Spleen (tissue), 11 donors: ENCODE measurements around the gene GM2A. TPM values are rescaled to one million over a fixed set of nuclear protein-coding genes. Genes with fewer than 3 reads are reported as not detected.
"Not testable (repeated sequence)": the region's sequence is repeated elsewhere in the genome, so short reads cannot be mapped to it uniquely, and the experiment has no call there.

Experiments used
- DNase-seq: peaks from one replicate; pipeline ENCODE4 v3.0.0-alpha.2; 2020
- H3K27ac ChIP-seq, 8 donors: fragments of 200-600 bp; sonication (generic) in 7 of 8; 1 replicate in 4 of 8; 2 replicates in 4 of 8; pipeline versions ENCODE4 v1.5.0 to v1.8.0; 2016 to 2021; ENCODE audit warnings: inconsistent platforms in 4 of 8, mild to moderate bottlenecking in 4 of 8, moderate library complexity in 1 of 8
- H3K27me3 ChIP-seq, 7 donors: fragments of 200-600 bp; sonication (generic) in 6 of 7; replicated peaks in 1 of 7; 1 replicate in 4 of 7; 2 replicates in 3 of 7; pipeline versions ENCODE4 v1.5.0 to v1.8.0; 2016 to 2021; ENCODE audit warnings: inconsistent platforms in 3 of 7, mild to moderate bottlenecking in 1 of 7
- H3K36me3 ChIP-seq, 6 donors: fragments of 200-600 bp; sonication (generic) in 5 of 6; 1 replicate in 4 of 6; 2 replicates in 2 of 6; pipeline versions ENCODE4 v1.5.0 to v1.8.0; 2016 to 2021; ENCODE audit warnings: inconsistent platforms in 2 of 6
- H3K4me1 ChIP-seq, 6 donors: fragments of 200-600 bp; sonication (generic) in 5 of 6; 1 replicate in 3 of 6; 2 replicates in 3 of 6; pipeline versions ENCODE4 v1.5.0 to v1.8.0; 2016 to 2021; ENCODE audit warnings: inconsistent platforms in 3 of 6
- H3K4me3 ChIP-seq, 8 donors: fragments of 200-600 bp; sonication (generic) in 7 of 8; 1 replicate in 4 of 8; 2 replicates in 4 of 8; pipeline versions ENCODE4 v1.5.0 to v1.8.0; 2016 to 2021; ENCODE audit warnings: inconsistent platforms in 4 of 8, mild to moderate bottlenecking in 4 of 8, moderate library complexity in 2 of 8
- H3K9me3 ChIP-seq, 8 donors: fragments of 200-600 bp; sonication (generic) in 7 of 8; 1 replicate in 4 of 8; 2 replicates in 4 of 8; pipeline versions ENCODE4 v1.5.0 to v1.8.0; 2016 to 2021; ENCODE audit warnings: inconsistent platforms in 4 of 8
- POLR2A ChIP-seq, 3 donors: fragments of 450-650 bp; IDR thresholded peaks; one replicate each; pipeline ENCODE4 v1.5.1; 2017; ENCODE audit warnings: antibody characterized with exemption in 3 of 3, mild to moderate bottlenecking in 1 of 3
- POLR2AphosphoS5 ChIP-seq, 3 donors: sonication (generic); formaldehyde crosslinking; IDR thresholded peaks; one replicate each; pipeline ENCODE4 v1.5.1; 2017; ENCODE audit warnings: antibody characterized with exemption in 3 of 3
- WGBS, 5 donors: extraction: QIAGEN DNeasy Blood & Tissue Kit in 3 of 5; methylation state at CpG; one replicate each; pipeline versions ENCODE4 v1.1.5 to v1.1.7; 2013 to 2018; 5-methylcytosine and 5-hydroxymethylcytosine counted together
- intact Hi-C: fragments of 100-400 bp; cut with DNase I; formaldehyde crosslinking; loops from one replicate; pipeline ENCODE4 v1.15.0; 2023; ENCODE audit warnings: low total_unique reads
- polyA plus RNA-seq, 3 donors: library from polyadenylated mRNA; stranded (reverse); fragments of 200-250 nt; gene quantifications; one replicate each; pipeline ENCODE4 v1.2.1, GENCODE V29; 2013
- total RNA-seq, 7 donors: library from RNA; depleted of rRNA in 3 of 7; stranded (reverse); fragments of >200 nt in 3 of 7; fragmentation: NEBNext Ultra II Directional in 4 of 7; extraction: Animal tissue kit (Norgen Biotek cat#: 25700) in 4 of 7; gene quantifications; one replicate each; pipeline versions ENCODE4 v1.1.0 to v1.2.1, GENCODE V29; 2016 to 2021
- TF ChIP-seq, protein P1 (sequence below), 11 experiments: fragments of 200-600 bp in 7 of 11; fragments of 450-650 bp in 4 of 11; sonication (generic) in 4 of 11; IDR thresholded peaks in 8 of 11; conservative IDR thresholded peaks in 3 of 11; 1 replicate in 7 of 11; 2 replicates in 4 of 11; pipeline versions ENCODE4 v1.4.0 to v1.8.0; 2016 to 2021; ENCODE audit warnings: antibody characterized with exemption in 11 of 11, inconsistent platforms in 4 of 11, mild to moderate bottlenecking in 1 of 11
- donor health status: healthy with polysubstance abuse.
- donor health status: DM: no; HTN: no; CAD: no; lungs with moderate emphysema.
- donor health status: DM: no; HTN: no; CAD: no.
- donor health status: Bipolar disorder and iron deficiency.
- donor health status: healthy.
- donor health status: DM: no; HTN: no; CAD: no.
- donor health status: DM: yes; HTN: yes; CAD: no.

The GM2A gene
- total and polyA plus RNA-seq, 10 donors, result 31.6 to 95.7 (median 71.4) TPM

DNA sequence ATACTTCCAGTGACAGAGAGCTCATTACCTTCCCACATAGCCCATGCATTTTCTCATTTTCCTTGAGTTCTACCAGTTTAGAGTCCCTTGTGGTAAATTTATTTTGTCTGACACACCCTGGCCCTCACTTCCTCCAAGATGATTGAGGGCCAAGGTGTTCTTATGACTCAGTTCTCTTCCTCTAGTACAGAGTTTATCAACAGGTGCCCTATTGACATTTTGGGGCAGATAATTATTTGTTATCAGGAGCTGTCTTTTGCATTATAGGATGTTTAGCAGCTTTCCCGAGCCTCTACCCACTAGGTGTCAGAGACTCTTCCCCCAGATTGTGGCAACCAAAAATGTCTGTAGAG, 43.5 kb downstream of the GM2A start:
- peaks cover 0 to 5% (median under 1%) of the 10 kb centered on the region in 8 donors for H3K9me3 ChIP-seq
- intact Hi-C loops, result no loop called here
- WGBS, 5 donors, result 58 to 83% (median 79%) methylated on average over 1 of the region's 1 CpG
- TF ChIP-seq POLR2A (IDR thresholded peaks at IDR 0.05), result no peak
- TF ChIP-seq, protein P1, sequence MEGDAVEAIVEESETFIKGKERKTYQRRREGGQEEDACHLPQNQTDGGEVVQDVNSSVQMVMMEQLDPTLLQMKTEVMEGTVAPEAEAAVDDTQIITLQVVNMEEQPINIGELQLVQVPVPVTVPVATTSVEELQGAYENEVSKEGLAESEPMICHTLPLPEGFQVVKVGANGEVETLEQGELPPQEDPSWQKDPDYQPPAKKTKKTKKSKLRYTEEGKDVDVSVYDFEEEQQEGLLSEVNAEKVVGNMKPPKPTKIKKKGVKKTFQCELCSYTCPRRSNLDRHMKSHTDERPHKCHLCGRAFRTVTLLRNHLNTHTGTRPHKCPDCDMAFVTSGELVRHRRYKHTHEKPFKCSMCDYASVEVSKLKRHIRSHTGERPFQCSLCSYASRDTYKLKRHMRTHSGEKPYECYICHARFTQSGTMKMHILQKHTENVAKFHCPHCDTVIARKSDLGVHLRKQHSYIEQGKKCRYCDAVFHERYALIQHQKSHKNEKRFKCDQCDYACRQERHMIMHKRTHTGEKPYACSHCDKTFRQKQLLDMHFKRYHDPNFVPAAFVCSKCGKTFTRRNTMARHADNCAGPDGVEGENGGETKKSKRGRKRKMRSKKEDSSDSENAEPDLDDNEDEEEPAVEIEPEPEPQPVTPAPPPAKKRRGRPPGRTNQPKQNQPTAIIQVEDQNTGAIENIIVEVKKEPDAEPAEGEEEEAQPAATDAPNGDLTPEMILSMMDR (IDR thresholded peaks at IDR 0.05 in 8 of 11, conservative IDR thresholded peaks at IDR 0.05 in 3 of 11), result no peak
- no peak for TF ChIP-seq POLR2AphosphoS5 (IDR thresholded peaks at IDR 0.05)
- no peak for DNase-seq
- no peaks in the 10 kb centered on the region for H3K4me1 ChIP-seq
- no peaks in the 10 kb centered on the region for H3K27me3 ChIP-seq
- H3K4me3 ChIP-seq, result no peak overlapping the region
- H3K36me3 ChIP-seq, result no peaks in the 10 kb centered on the region
- H3K27ac ChIP-seq, result no peak overlapping the region

DNA sequence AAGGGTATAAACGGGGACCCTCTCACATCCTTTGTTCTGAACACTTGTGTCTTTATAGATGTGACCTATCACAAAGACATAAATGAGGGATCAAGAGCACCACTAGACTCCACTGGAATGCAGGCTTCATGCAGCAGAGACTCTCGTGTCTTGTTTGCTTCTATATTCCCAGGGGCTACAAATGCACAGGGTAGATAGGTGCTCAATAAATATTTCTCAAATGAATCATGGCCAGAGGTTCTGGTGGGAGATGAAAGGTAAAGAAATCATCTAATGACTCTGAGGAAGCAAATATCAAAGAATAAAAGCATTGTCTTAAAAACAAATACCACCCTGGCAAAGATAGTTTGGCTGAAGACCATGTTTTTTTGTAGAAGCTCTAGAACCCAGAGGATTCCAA, 44.0 kb downstream of the GM2A start:
- Histone ChIP-seq H3K4me1 (no peaks in the 10 kb centered on the region), H3K27me3 (no peaks in the 10 kb centered on the region), H3K36me3 (no peaks in the 10 kb centered on the region), H3K27ac (no peak overlapping the region), H3K4me3 (no peak overlapping the region), H3K9me3 (no peaks in the 10 kb centered on the region)
- 65 to 88% (median 77%) methylated on average over 2 of the region's 2 CpGs for WGBS, 5 donors
- TF ChIP-seq POLR2AphosphoS5 (IDR thresholded peaks at IDR 0.05) (no peak), POLR2A (IDR thresholded peaks at IDR 0.05) (no peak)
- TF ChIP-seq, protein P1 (IDR thresholded peaks at IDR 0.05 in 8 of 11, conservative IDR thresholded peaks at IDR 0.05 in 3 of 11), result no peak
- intact Hi-C loops, result no loop called here
- no peak for DNase-seq

DNA sequence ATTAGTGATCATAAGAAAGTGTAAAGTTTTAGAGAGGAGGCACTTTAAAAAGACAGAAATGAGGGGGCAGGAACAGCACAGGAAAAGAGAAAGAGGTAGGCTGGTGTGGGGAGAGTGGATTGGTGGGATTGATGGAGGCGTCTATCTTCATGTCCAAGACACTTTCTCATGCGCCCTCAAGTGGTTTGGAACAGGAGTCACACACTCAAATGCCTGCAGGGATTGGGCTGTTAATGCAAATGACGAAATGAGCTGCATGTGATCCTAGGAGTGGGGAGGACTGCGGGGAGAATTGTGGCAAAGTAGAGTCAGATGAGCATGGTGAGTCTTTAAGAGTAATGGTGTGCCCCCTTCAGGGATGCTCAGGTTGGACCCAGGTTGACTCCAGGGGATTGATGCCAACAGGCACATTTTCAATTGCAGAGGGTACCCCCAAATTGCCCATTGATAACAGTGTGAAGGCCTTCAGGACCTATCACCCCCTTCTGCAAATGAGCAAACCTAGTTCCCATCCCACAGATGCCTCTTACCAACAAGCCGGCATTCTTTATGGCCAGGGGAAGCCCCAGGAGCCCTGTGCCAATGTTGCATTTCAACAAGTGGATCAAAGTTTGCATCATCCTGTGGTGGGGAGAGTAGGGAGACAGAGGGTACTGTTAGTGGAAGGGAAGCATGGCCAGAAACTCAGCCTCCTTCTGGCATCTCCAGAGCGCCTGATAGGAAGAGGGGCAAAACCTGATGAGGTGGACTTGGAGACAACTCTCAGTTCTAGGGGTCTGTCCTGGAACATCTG, 45.3 kb downstream of the GM2A start:
- WGBS, 5 donors, result 23 to 86% (median 43%) methylated on average over 6 of the region's 6 CpGs
- no peaks in the 10 kb centered on the region for H3K9me3 ChIP-seq
- H3K27me3 ChIP-seq, result no peaks in the 10 kb centered on the region
- TF ChIP-seq, protein P1 (IDR thresholded peaks at IDR 0.05 in 8 of 11, conservative IDR thresholded peaks at IDR 0.05 in 3 of 11), result peak in 8 of 11 experiments; percentile 11 to 65 (median 52)
- no peak for TF ChIP-seq POLR2AphosphoS5 (IDR thresholded peaks at IDR 0.05)
- no peak overlapping the region for H3K27ac ChIP-seq
- no peak overlapping the region for H3K4me3 ChIP-seq
- no peaks in the 10 kb centered on the region for H3K36me3 ChIP-seq
- no peaks in the 10 kb centered on the region for H3K4me1 ChIP-seq
- intact Hi-C loops, result no loop called here
- no peak for DNase-seq

DNA sequence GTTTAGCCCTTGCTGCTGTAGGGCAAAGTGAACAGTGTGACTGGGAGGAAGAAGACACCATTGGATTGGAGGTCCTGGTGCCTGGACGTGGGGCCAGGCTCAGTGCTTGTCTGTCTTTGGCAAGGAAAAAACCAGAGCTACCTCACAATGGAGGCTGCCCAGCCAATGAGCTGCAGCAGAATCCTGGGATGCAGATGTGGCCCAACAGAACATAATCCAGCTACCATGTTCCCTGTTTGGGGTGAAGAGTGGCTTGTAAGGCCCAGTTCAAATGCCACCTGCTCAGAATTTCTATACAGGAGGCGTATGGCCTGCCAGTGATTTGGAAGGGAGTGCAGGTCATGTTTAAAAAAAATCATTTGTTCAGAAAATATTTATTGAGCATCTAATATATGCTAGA, 50.7 kb downstream of the GM2A start, which contains the start of gene SLC36A3:
Gene SLC36A3, minus strand, starts transcription at position 101 of the 400 bp plus-strand sequence. CDS start 412 bp downstream, outside the sequence.
- 80 to 92% (median 86%) methylated on average over 2 of the region's 2 CpGs for WGBS, 5 donors
- no peaks in the 10 kb centered on the region for H3K4me1 ChIP-seq
- no peak for DNase-seq
- H3K27ac ChIP-seq, result no peak within 1 kb of the TSS
- intact Hi-C loops, result no loop called here
- no peaks in the 10 kb centered on the region for H3K9me3 ChIP-seq
- TF ChIP-seq, protein P1 (IDR thresholded peaks at IDR 0.05 in 8 of 11, conservative IDR thresholded peaks at IDR 0.05 in 3 of 11), result no peak
- TF ChIP-seq POLR2A (IDR thresholded peaks at IDR 0.05), result no peak
- TF ChIP-seq POLR2AphosphoS5 (IDR thresholded peaks at IDR 0.05), result no peak
- no peaks in the 10 kb centered on the region for H3K27me3 ChIP-seq
- H3K36me3 ChIP-seq, result no peaks in the 10 kb centered on the region
- no peak within 1 kb of the TSS for H3K4me3 ChIP-seq

DNA sequence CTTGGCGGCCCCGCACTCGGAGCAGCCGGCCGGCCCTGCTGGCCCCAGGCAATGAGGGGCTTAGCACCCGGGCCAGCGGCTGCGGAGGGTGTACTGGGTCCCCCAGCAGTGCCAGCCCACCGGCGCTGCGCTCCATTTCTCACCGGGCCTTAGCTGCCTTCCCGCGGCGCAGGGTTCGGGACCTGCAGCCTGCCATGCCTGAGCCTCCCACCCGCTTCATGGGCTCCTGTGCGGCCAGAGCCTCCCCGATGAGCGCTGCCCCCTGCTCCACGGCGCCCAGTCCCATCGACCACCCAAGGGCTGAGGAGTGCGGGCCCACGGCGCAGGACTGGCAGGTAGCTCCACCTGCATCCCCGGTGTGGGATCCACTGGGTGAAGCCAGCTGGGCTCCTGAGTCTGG, 56.3 kb downstream of the GM2A start:
- peaks cover 0 to 22% (median 15%) of the 10 kb centered on the region in 8 donors for H3K9me3 ChIP-seq
- 97 to 100% (median 99%) methylated on average over 5 to 27 of the region's 27 CpGs; no CpG with 5 or more reads in 1 of the 5 donors for WGBS, 5 donors
- DNase-seq, H3K27ac ChIP-seq, H3K4me3 ChIP-seq, H3K4me1 ChIP-seq, H3K36me3 ChIP-seq, H3K27me3 ChIP-seq, intact Hi-C loops: not testable (repeated sequence)

DNA sequence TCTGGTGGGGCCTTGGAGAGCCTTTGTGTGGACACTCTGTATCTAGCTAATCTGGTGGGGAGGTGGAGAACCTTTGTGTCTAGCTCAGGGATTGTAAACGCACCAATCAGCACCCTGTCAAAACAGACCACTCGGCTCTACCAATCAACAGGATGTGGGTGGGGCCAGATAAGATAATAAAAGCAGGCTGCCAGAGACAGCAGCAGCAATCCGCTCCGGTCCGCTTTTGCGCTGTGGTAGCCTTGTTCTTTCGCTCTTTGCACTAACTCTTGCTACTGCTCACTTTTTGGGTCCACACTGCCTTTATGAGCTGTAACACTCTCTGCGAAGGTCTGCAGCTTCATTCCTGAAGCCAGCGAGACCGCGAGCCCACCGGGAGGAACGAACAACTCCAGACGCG, 56.8 kb downstream of the GM2A start:
- 89 to 97% (median 95%) methylated on average over 15 of the region's 15 CpGs for WGBS, 5 donors
- H3K27me3 ChIP-seq, DNase-seq, H3K4me1 ChIP-seq, H3K27ac ChIP-seq, H3K36me3 ChIP-seq, intact Hi-C loops, H3K4me3 ChIP-seq: not testable (repeated sequence)
- H3K9me3 ChIP-seq, result peaks cover 0 to 22% (median 15%) of the 10 kb centered on the region in 8 donors
